ENCODE results near the gene TRPC4AP. TPM values are rescaled to one million over a fixed set of nuclear protein-coding genes. Genes with fewer than 3 reads are reported as not detected.
A peak's percentile ranks its signal among the peaks of the same experiment; 100 is the strongest.

TRPC4AP gene
- total RNA-seq, 1 donor from 2014 or later = 45.9 TPM

DNA sequence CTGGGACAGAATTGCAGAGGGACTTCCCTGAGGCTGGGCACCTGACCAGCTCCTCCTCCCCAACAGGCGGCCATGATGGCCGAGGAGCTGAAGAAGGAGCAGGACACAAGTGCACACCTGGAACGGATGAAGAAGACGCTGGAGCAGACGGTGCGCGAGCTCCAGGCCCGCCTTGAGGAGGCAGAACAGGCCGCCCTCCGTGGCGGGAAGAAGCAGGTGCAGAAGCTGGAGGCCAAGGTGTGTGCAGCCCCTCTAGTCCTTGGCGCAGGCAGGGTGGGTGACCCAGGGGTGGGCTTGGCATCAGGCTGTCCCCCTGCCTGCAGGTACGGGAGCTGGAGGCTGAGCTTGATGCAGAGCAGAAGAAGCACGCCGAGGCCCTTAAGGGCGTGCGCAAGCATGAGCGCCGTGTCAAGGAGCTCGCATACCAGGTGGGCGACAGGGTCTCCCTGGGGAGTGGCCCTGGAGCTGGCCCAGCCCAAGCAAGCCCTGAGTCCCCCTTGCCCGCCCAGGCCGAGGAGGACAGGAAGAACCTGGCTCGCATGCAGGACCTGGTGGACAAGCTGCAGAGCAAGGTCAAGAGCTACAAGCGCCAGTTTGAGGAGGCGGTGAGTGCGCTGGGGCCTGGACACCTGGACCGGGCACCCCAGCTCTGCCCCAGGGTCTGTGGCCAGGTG, 91.5 kb downstream of the TRPC4AP start:
- DNase-seq = no peak

DNA sequence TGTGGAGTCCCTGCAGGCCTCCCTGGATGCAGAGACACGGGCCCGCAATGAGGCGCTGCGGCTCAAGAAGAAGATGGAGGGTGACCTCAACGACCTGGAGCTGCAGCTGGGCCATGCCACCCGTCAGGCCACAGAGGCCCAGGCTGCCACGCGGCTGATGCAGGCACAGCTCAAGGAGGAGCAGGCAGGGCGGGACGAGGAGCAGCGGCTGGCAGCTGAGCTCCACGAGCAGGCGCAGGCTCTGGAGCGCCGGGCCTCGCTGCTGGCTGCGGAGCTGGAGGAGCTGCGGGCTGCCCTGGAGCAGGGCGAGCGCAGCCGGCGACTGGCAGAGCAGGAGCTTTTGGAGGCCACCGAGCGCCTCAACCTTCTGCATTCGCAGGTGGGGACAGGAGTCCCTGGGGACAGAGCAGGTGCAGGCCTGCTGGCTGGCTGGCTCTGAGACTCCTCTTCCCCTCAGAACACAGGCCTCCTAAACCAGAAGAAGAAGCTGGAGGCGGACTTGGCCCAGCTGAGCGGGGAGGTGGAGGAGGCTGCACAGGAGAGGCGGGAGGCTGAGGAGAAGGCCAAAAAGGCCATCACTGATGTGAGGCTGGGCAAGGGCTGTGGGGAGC, 92.2 kb downstream of the TRPC4AP start:
- DNase-seq = no peak

DNA sequence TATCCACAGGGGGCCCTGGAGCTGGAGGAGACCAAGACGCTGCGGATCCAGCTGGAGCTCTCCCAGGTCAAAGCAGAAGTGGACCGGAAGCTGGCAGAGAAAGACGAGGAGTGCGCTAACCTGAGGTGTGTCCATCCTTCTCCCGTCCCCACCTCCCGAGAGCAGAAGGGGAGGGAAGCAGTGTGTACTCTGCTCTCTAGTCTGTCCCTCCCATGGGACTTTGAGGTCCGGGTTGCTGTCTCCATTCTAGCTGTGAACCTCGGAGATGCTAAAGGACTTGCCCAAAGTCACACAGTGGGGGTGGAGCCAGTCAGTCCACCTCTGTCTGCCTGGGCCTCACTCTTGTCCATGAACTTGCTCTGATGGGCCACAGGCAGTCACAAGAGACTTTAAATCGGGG, 92.8 kb downstream of the TRPC4AP start:
- no peak for DNase-seq

DNA sequence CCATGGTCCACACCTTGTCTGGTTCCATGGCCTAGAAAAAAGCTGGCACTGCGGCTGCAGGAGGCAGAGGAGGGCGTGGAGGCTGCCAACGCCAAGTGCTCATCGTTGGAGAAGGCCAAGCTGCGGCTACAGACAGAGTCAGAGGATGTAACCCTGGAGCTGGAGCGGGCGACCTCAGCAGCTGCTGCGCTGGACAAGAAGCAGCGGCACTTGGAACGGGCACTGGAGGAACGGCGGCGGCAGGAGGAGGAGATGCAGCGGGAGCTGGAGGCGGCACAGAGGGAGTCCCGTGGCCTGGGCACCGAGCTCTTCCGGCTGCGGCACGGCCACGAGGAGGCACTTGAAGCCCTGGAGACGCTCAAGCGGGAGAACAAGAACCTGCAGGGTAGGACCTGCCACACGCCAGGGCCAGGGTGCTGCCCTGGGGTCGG, 93.6 kb downstream of the TRPC4AP start:
- no peak for DNase-seq

DNA sequence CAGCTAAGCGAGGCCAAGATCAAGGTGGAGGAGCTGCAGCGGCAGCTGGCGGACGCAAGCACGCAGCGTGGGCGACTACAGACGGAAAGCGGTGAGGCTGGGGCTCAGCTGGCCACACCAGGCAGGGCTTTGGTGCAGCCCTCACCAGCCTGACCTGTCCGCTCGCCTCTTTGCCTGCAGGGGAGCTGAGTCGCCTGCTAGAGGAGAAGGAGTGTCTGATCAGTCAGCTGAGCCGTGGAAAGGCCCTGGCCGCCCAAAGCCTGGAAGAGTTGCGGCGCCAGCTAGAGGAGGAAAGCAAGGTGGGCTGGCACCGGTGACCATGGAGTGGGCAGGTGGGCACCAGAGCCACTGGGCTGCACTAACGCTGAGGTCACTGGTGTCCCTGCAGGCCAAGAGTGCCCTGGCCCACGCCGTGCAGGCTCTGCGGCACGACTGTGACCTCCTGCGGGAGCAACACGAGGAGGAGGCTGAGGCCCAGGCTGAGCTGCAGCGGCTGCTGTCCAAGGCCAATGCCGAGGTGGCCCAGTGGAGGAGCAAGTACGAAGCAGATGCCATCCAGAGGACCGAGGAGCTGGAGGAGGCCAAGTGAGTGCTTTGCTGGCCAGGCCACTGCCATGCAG, 94.2 kb downstream of the TRPC4AP start:
- no peak for DNase-seq

DNA sequence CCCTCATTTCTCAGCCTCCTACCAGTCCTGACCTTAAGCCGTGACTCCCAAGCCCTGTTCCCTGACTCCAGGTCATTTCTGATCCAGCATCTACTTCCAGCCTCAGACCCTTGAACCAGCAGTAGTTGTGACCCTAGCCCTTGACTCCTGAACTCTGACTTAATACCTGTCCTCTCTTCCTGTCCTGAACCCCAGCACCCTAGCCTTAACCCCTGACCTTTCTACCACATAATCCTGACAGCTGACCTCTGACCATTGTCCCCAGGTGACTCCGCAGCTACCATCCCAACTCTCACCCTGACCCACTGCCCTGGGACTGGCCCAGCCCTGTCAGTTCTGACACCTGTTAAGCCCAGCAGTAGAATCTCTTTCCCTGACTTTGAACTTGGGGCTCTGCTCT, 94.8 kb downstream of the TRPC4AP start:
- no peak for DNase-seq

DNA sequence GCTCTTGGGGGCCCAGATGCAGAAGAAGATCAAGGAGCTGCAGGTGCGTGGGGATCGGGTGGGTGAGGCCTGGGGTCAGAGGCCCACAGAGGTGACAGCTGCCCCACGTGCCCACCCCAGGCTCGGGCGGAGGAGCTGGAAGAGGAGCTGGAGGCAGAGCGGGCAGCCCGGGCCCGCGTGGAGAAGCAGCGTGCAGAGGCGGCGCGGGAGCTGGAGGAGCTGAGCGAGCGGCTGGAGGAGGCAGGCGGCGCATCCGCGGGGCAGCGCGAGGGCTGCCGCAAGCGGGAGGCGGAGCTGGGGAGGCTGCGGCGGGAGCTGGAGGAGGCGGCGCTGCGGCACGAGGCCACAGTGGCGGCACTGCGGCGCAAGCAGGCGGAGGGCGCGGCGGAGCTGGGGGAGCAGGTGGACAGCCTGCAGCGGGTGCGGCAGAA, 95.5 kb downstream of the TRPC4AP start:
- peak; percentile 72 for DNase-seq

DNA sequence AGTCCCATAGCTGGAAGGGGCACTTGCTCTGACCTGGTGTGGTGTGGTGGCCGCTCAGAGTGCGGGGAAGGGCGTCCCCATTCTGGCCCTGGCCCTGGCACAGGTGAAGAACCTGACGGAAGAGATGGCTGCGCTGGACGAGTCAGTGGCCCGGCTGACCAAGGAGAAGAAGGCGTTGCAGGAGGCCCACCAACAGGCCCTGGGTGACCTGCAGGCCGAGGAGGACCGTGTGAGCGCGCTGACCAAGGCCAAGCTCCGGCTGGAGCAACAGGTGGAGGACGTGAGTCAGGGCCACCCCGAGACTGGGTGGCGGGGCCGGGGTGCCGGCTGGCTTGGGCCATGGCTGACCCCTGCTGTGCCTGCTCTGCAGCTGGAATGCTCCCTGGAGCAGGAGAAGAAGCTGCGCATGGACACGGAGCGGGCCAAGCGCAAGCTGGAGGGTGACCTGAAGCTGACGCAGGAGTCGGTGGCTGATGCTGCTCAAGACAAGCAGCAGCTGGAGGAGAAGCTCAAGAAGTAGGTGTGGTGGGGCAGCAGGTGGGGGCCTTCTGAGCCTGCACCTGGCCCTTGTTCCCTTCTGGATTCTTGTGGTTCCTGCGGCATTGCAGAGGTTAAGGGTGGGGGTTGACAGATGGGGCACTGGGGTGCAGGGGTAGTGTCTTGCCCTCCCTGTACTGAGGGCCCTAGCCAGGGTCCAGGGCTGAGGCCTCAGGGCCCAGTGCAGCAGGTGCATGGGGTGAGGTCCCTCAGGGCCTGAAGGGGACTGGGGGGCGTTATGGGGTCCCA, 96.2 kb downstream of the TRPC4AP start:
- no peak for DNase-seq

DNA sequence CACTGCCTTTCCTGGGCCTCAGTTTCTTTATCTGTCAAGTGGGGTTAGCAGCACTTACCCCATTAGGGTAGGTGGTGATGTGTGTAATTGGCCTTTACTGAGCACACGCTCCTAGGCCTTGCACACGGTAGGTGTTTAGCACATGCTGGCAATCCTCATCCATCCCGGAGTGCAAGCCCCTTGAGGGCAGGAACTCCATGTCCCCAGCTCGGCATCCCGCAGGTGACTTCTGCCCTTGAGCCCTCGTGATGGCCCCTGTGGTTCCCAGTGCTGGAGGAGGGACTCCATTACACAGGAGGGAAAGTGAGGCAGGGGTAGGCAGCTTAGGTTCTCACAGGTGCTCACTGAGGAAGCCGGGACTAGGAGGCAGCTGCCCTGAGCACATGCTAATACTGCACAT, 96.9 kb downstream of the TRPC4AP start:
- no peak for DNase-seq

DNA sequence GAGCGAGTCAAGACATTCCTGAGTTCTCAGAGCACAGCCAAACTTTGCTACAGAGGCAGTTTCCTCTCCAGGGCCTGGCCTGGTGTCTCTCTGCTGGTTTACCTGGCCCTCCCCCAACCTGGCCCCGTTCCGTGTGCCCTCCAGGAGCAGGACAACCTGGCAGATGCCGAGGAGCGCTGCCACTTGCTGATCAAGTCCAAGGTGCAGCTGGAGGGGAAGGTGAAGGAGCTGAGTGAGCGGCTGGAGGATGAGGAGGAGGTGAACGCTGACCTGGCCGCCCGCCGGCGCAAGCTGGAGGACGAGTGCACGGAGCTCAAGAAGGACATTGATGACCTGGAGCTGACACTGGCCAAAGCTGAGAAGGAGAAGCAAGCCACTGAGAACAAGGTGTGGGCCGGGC, 97.4 kb downstream of the TRPC4AP start:
- no peak for DNase-seq

DNA sequence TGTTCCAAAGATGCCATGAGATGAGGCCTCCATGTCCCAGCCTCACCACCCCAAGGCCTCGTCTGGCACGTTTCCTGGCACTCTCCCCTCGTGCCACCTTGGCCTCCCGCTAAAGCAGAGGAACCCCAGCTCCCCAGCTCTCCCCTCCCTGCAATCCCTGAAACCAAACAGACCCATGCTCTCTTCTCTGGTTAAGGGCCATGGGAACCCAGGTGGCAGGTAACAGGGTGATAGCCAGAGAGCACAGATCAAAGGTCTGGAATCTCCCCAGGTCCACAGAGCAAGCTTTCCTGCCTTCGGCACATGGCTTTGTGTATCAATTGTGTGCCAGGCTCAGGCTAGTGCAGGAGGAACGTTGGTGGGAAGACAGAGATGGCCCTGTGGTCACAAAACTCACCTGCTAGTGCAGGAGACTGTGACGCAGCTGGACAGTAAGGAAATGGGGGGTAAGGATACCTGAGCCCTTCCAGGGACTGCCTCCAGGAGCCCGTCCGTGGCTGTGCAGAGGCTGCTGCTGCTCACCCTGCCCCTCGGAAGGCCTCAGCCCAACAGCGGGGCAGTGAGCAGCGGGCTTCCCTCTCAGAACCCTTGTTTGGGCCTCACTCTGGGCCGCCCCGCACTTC, 98.0 kb downstream of the TRPC4AP start:
- DNase-seq = no peak

DNA sequence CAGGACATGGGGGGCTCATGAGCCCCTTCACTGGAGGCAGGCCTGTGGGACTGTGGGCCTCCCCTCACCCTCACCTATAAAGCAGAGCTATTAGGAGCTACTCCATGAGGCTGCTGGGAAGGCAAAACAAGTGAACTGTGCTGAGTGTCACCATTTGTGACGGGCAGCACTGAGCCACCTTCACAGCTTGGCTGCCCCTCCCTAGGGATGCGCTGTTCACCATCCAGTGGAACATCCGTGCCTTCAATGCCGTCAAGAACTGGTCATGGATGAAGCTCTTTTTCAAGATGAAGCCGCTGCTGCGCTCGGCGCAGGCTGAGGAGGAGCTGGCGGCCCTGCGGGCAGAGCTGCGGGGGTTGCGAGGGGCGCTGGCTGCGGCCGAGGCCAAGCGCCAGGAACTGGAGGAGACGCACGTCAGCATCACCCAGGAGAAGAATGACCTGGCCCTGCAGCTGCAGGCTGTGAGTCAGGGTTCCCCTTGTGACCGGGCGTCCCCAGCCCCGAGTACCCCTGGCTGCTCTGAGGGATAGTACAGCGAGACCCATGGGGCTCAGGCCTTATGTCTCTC, 98.6 kb downstream of the TRPC4AP start:
- no peak for DNase-seq

DNA sequence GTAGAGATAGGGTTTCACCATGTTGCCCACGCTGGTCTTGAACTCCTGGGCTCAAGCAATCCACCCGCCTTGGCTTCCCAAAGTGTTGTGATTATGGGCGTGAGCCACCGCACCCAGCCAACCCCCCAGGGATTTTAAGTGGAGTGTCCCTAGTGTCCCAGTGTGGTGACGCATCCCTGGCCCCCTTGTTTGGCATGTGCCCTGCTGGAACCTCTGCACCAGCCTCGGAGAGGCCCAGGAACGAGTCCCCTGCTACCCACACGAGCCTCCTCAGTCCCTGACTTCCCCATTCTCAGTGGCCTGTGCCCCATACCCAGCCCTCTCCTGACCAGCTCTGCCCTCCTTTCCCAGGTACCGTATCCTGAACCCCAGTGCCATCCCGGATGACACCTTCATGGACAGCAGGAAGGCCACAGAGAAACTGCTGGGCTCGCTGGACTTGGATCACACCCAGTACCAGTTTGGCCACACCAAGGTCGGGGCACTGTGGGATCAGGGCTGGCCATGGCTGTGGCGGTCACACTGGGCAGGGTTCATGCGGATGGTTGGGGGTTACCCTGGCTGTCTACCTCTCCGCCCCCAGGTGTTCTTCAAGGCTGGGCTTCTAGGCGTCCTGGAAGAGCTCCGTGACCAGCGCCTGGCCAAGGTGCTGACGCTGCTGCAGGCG, 99.7 kb downstream of the TRPC4AP start:
- DNase-seq = no peak

DNA sequence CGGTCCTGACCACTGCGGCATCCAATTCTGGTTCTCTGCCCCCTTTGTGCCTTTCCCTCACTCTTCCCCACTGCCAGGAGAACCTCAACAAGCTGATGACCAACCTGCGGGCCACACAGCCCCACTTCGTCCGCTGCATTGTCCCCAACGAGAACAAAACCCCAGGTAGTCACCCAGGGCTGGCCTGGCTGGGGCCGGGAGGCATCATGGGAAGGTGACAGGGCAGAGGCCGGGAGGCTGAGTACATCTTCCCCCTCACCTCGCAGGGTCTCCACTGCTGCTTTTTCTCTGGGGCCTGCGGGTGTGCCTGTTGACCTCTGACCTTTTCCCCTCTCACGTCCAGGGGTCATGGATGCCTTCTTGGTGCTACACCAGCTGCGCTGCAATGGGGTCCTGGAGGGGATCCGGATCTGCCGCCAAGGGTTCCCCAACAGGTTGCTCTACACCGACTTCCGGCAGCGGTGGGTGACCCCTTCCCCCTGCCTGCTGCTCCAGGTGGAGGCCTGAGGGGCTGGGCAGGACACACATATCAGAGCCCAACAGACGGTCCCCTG, 101.9 kb downstream of the TRPC4AP start:
- no peak for DNase-seq

DNA sequence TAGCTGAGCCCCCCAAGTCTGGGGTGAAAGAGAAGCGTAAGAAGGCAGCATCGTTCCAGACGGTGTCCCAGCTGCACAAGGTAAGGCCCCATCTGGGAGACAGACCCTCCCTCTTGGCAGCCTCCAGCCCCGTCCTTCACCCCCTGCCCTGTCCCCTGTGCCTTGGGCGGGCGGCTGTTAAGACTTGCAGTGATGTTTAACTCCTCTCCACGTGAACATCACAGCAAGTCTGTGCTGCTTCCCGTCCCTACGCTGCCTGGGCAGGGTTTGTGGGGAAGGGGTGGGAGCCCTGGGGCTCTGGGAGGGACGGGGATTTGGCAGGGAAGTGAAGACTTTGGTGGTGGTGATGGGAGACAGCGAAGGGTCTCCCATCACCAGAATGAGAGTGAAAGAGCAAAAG, 102.4 kb downstream of the TRPC4AP start:
- DNase-seq = no peak

DNA sequence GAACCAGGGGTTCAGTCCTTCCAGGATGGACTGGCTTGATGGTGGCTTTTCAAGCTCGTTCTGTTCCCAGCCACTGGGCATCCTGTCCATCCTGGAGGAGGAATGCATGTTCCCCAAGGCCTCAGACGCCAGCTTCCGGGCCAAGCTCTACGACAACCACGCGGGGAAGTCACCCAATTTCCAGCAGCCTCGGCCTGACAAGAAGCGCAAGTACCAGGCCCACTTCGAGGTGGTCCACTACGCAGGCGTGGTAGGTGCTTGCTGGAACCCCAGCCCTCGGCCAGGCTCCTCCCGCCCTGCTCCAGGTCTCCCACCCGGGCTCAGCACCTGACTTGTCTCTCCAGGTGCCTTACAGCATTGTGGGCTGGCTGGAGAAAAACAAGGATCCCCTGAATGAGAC, 102.9 kb downstream of the TRPC4AP start:
- DNase-seq = no peak

DNA sequence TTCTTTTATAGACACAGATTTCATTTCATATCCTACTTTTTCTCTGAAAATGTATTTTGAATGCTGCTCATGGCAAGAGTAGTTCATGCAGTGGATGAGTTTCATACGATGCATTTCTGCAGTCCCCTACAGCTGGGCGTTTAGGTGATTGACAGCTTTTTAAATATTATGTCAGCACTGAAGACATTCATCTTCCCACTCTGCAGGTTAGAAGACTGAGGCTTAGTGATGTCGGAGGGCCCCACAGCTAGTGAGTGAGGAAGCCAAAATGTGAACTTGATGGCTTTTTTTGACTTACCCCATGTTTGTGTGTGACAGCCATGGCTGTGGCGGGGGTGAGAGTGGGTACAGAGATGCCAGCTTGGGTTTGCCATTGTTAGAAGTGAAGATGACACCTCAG, 103.5 kb downstream of the TRPC4AP start:
- DNase-seq = no peak

DNA sequence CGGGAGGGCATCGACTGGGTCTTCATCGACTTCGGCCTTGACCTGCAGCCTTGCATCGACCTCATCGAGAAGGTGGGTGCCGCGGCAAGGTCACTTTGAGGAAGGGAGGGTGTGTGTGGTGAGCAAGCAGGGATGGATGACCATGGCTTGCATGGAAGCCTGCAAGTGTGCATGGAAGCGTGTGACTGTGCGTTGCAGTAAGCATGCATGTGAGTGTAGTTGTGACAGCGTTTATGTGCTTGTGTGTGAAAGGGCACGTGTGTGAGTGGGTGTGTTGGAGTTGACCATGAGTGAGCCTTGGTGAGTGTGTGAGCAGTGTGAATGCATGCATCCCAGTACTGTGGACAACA, 104.4 kb downstream of the TRPC4AP start:
- no peak for DNase-seq

DNA sequence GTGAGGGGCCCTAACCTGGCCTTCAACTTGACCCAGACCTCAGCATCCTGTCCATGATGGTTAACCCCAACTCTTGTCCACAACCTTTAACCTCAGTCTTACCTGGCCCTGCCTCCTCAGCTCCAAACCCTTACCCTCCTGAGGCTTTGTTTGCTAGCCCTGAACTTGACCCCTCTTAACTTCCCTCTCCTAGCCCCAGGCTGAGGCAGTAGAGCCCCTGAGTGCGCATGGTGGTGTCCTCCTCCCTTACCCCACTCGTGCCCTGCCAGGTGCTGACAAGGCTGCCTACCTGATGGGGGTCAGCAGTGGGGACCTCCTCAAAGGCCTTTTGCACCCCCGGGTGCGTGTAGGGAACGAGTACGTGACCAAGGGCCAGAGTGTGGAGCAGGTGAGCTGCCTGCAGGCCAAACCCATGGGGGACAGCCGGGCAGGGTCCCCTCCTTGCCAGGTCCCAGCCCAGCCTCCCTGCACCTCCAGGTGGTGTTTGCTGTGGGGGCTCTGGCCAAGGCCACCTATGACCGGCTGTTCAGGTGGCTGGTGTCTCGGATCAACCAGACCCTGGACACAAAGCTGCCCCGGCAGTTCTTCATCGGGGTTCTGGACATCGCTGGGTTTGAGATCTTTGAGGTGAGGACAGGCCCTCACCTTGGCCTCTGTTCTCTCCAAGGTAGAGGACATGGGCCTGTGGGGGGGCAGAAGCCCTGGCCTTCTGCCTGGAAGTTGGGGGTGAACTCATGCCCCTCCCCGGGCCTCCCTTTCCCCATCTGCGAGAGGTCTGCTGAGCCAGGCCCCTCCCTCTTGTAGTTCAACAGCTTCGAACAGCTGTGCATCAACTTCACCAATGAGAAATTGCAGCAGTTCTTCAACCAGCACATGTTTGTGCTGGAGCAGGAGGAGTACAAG, 105.1 kb downstream of the TRPC4AP start:
- DNase-seq = no peak

Measured in occipital lobe (tissue), 2 donors.